IMR-90 (cell line): ENCODE measurements around the gene TMEM131. TPM values are rescaled to one million over a fixed set of nuclear protein-coding genes. Genes with fewer than 3 reads are reported as not detected.

Source experiments
- ATAC-seq: fragments of 200-7000 bp; cut with Tn5 transposase; 2 replicates; pipeline ENCODE4 v1.9.1; 2020; ENCODE audit warnings: low read depth, mild to moderate bottlenecking, moderate library complexity
- BruUV-seq: library from RNA; stranded (reverse); fragments of 400-500 nt; replicated peaks from 2 replicates; lab custom pipeline; 2021; lab: Mats Ljungman, UMichigan
- CTCF ChIA-PET: fragments of 300-600 bp; formaldehyde crosslinking; extraction: SDS; loops from one replicate; lab custom pipeline; 2021; ENCODE audit warnings: antibody characterized with exemption; lab: Yijun Ruan, JAX
- POLR2A ChIA-PET: fragments of 300-600 bp; sonication (Branson Sonifier 250); formaldehyde crosslinking; loops from one replicate; lab custom pipeline; 2022; ENCODE audit warnings: antibody characterized with exemption; ENCODE audit not compliant: unreplicated experiment; lab: Charles Lee
- DNase-seq: peaks from one replicate; pipeline ENCODE4 v3.0.0; 2013
- H2AFZ ChIP-seq: replicated peaks from 2 replicates; pipeline ENCODE3; 2013; ENCODE audit warnings: low read length, mild to moderate bottlenecking; ENCODE audit not compliant: poor library complexity
- H2AK5ac ChIP-seq: 2 replicates; pipeline ENCODE4 v1.6.1; 2013; ENCODE audit warnings: low read depth, low read length, inconsistent platforms
- H2AK9ac ChIP-seq: replicated peaks from 2 replicates; pipeline ENCODE3; 2013; ENCODE audit warnings: mild to moderate bottlenecking, low read depth, low read length, moderate library complexity; ENCODE audit not compliant: poor library complexity
- H2BK120ac ChIP-seq: 2 replicates; pipeline ENCODE4 v1.6.1; 2013; ENCODE audit warnings: low read depth, low read length, inconsistent platforms
- H2BK15ac ChIP-seq: 3 replicates; pipeline ENCODE4 v1.6.1; 2013; ENCODE audit warnings: low read depth, low read length, inconsistent platforms
- H2BK20ac ChIP-seq: 2 replicates; pipeline ENCODE4 v1.6.1; 2013; ENCODE audit warnings: low read depth, mild to moderate bottlenecking, inconsistent platforms, low read length, moderate library complexity
- H2BK5ac ChIP-seq: 2 replicates; pipeline ENCODE4 v1.6.1; 2013; ENCODE audit warnings: mild to moderate bottlenecking, low read depth, low read length, inconsistent platforms; ENCODE audit not compliant: poor library complexity, severe bottlenecking
- H3K14ac ChIP-seq: replicated peaks from 2 replicates; pipeline ENCODE4 v1.6.1; 2013; ENCODE audit warnings: low read depth, low read length, inconsistent platforms
- H3K18ac ChIP-seq: 2 replicates; pipeline ENCODE4 v1.6.1; 2013; ENCODE audit warnings: low read depth, low read length, control low read depth
- H3K23ac ChIP-seq: 2 replicates; pipeline ENCODE4 v1.6.1; 2013; ENCODE audit warnings: low read depth, low read length, inconsistent platforms
- H3K27ac ChIP-seq: 2 replicates; pipeline ENCODE4 v1.5.1; 2013; ENCODE audit warnings: mild to moderate bottlenecking, control low read depth, low read length; ENCODE audit not compliant: insufficient read depth
- H3K27me3 ChIP-seq: 2 replicates; pipeline ENCODE4 v1.6.1; 2013; ENCODE audit warnings: low read length; ENCODE audit not compliant: control insufficient read depth, insufficient read depth
- H3K36me3 ChIP-seq: 2 replicates; pipeline ENCODE4 v1.6.1; 2013; ENCODE audit warnings: low read length, mixed read lengths; ENCODE audit not compliant: control insufficient read depth, insufficient read depth
- H3K4ac ChIP-seq: 2 replicates; pipeline ENCODE4 v1.6.1; 2013; ENCODE audit warnings: low read depth, low read length, inconsistent platforms
- H3K4me1 ChIP-seq: 2 replicates; pipeline ENCODE4 v1.6.1; 2013; ENCODE audit warnings: low read length, mixed read lengths; ENCODE audit not compliant: control insufficient read depth, insufficient read depth
- H3K4me2 ChIP-seq: 2 replicates; pipeline ENCODE4 v1.6.1; 2013; ENCODE audit warnings: low read depth, mild to moderate bottlenecking, control low read depth, low read length, moderate library complexity
- H3K4me3 ChIP-seq: 2 replicates; pipeline ENCODE4 v1.5.1; 2013; ENCODE audit warnings: low read depth, mild to moderate bottlenecking, control low read depth, low read length, moderate library complexity; ENCODE audit not compliant: insufficient read depth
- H3K56ac ChIP-seq: 2 replicates; pipeline ENCODE4 v1.6.1; 2013; ENCODE audit warnings: low read length, inconsistent platforms; ENCODE audit not compliant: insufficient read depth; ENCODE audit errors: extremely low read depth
- H3K79me1 ChIP-seq, 2 experiments: 2 replicates each; pipeline ENCODE4 v1.6.1; 2013; ENCODE audit warnings: low read length in 2 of 2, inconsistent platforms in 1 of 2, low read depth in 1 of 2
- H3K9ac ChIP-seq: 2 replicates; pipeline ENCODE4 v1.6.1; 2013; ENCODE audit warnings: low read depth, low read length, control low read depth
- H3K9me1 ChIP-seq: 2 replicates; pipeline ENCODE4 v1.6.1; 2013; ENCODE audit warnings: low read length, inconsistent platforms; ENCODE audit not compliant: insufficient read depth
- H3K9me3 ChIP-seq: 2 replicates; pipeline ENCODE4 v1.6.1; 2013; ENCODE audit warnings: low read length; ENCODE audit not compliant: control insufficient read depth, insufficient read depth
- H4K20me1 ChIP-seq: 2 replicates; pipeline ENCODE4 v1.6.1; 2013; ENCODE audit warnings: low read length, inconsistent platforms; ENCODE audit not compliant: insufficient read depth
- H4K5ac ChIP-seq: 2 replicates; pipeline ENCODE4 v1.6.1; 2013; ENCODE audit warnings: mild to moderate bottlenecking, low read depth, low read length, control low read depth
- H4K8ac ChIP-seq, 2 experiments: 2 replicates each; pipeline ENCODE4 v1.6.1; 2013; ENCODE audit warnings: low read depth in 2 of 2, low read length in 2 of 2, control low read depth in 1 of 2, inconsistent platforms in 1 of 2
- H4K91ac ChIP-seq: 2 replicates; pipeline ENCODE4 v1.6.1; 2013; ENCODE audit warnings: low read depth, low read length, inconsistent platforms; ENCODE audit not compliant: insufficient read depth
- BHLHE40 ChIP-seq: fragments of 150-350 bp; IDR thresholded peaks from 2 replicates; pipeline ENCODE4 v1.6.1; 2016; ENCODE audit warnings: mild to moderate bottlenecking, low read depth, low read length
- CEBPB ChIP-seq: IDR thresholded peaks from 2 replicates; pipeline ENCODE4 v1.6.1; 2012; ENCODE audit warnings: low read depth, low read length, improper control_type of control experiment
- CHD1 ChIP-seq: IDR thresholded peaks from 2 replicates; pipeline ENCODE4 v1.6.1; 2012; ENCODE audit warnings: low read depth, low read length, improper control_type of control experiment
- ELK1 ChIP-seq: fragments of 150-350 bp; IDR thresholded peaks from 2 replicates; pipeline ENCODE4 v1.6.1; 2016; ENCODE audit warnings: low read depth, mild to moderate bottlenecking, low read length, moderate library complexity, borderline replicate concordance
- MAFK ChIP-seq: IDR thresholded peaks from 2 replicates; pipeline ENCODE4 v1.6.1; 2012; ENCODE audit warnings: low read depth, low read length, improper control_type of control experiment
- MXI1 ChIP-seq: IDR thresholded peaks from 2 replicates; pipeline ENCODE4 v1.6.1; 2012; ENCODE audit warnings: low read depth, mild to moderate bottlenecking, low read length, moderate library complexity, borderline replicate concordance
- RAD21 ChIP-seq: IDR thresholded peaks from 2 replicates; pipeline ENCODE4 v1.6.1; 2012; ENCODE audit warnings: low read length, improper control_type of control experiment
- RCOR1 ChIP-seq: IDR thresholded peaks from 2 replicates; pipeline ENCODE4 v1.6.1; 2012; ENCODE audit warnings: mild to moderate bottlenecking, low read length, improper control_type of control experiment; ENCODE audit not compliant: insufficient replicate concordance
- WGBS, 2 experiments: methylation state at CpG; one replicate each; pipeline versions ENCODE4 v1.1.5 to v1.1.7; 2013; ENCODE audit warnings: missing lambda C conversion rate in 2 of 2; ENCODE audit not compliant: insufficient read length in 1 of 2; ENCODE audit errors: extremely low coverage in 2 of 2; 5-methylcytosine and 5-hydroxymethylcytosine counted together
- dilution Hi-C: fragments of 300-500 bp; cut with HindIII; formaldehyde crosslinking; loops from one replicate; pipeline ENCODE4 v1.14.3; 2018; ENCODE audit warnings: low sequenced_read_pairs; ENCODE audit not compliant: unreplicated experiment
- in situ Hi-C: fragments of 300-500 bp; cut with MboI; formaldehyde crosslinking; loops from 3 replicates; pipeline ENCODE4 v1.14.3; 2019; ENCODE audit warnings: low sequenced_read_pairs, inconsistent platforms, mixed read lengths
- intact Hi-C: fragments of 100-400 bp; cut with micrococcal nuclease; formaldehyde crosslinking; loops from 2 replicates; pipeline ENCODE4 v1.10.0; 2022
- polyA plus RNA-seq, 3 experiments: library from polyadenylated mRNA; depleted of rRNA; stranded (reverse); fragments of >200 nt; gene quantifications; 2 replicates each; pipeline ENCODE4 v1.2.3, GENCODE V29; 2012; ENCODE audit warnings: low replicate concordance in 1 of 3
- total RNA-seq: library from RNA; depleted of rRNA; stranded (reverse); fragments of >200 nt; gene quantifications from 2 replicates; pipeline ENCODE4 v1.2.3, GENCODE V29; 2012

Gene TMEM131
- total and polyA plus RNA-seq, 2 of the 4 experiments (the other 2 are of a cell fraction): 13.3 to 14.0 TPM

GRCh38 chr2:97732436-97733340, 263.1 kb downstream of the TMEM131 start (continued):
- TF ChIP-seq CHD1: no peak

DNA sequence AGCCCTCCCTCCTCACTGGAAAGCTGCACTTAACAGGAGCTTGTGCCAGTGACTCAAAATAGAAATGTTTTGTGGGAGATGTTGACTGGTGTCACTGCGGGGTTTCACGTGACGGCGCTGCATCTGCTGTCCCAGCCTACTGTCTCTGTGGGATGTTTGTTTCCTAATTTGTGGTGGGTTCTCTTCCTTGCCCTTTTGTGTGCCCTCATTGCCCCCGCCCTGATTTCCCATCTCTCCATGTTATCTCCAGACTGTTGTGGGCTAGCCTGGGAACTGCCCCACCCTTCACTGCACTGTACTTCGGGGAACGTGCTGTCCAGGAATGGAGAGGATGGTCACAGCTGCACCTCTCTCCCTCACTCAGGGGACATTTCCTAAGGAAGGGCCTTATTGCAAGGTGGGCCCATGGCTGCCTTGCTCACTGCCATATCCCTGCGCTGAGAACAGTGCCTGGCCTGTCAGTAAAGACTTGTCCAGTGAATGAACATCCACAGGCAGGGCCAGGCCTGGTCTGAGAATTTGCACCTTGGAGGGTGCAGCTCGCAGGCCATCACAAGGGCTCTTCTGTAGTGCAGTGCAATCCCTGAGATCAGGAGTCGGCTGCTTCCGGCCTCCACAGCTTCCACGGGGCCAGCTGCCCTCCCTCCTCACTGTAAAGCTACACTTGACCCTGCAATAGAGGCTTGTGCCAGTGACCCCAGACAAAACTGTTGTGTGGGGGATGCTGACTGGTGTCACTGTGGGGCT, 264.3 kb downstream of the TMEM131 start:
- Histone ChIP-seq H2AK9ac (no peak overlapping the region), H2BK20ac (no peak overlapping the region), H2AFZ (no peak overlapping the region), H3K9ac (no peak overlapping the region), H4K5ac (no peak overlapping the region), H3K27ac (no peak overlapping the region), H4K8ac (no peak overlapping the region), H3K27me3 (peaks cover 2% of the 10 kb centered on the region; the same call in 1 of the 2 replicates), H2BK5ac (no peak overlapping the region), H3K23ac (no peak overlapping the region), H4K20me1 (no peaks in the 10 kb centered on the region), H3K79me1 (no peaks in the 10 kb centered on the region), H3K4me2 (no peak overlapping the region), H4K91ac (no peak overlapping the region), H3K4me3 (no peak overlapping the region), H3K36me3 (no peaks in the 10 kb centered on the region), H2BK120ac (no peak overlapping the region), H3K9me3 (peaks cover 4% of the 10 kb centered on the region; the same call in 1 of the 2 replicates), H3K9me1 (no peaks in the 10 kb centered on the region), H3K18ac (no peak overlapping the region), H3K56ac (no peak overlapping the region), H3K14ac (no peak overlapping the region), H3K4ac (no peak overlapping the region), H2AK5ac (no peak overlapping the region), H2BK15ac (no peak overlapping the region), H3K4me1 (no peaks in the 10 kb centered on the region)
- DNase-seq: no peak
- intact Hi-C loops: no loop called here
- POLR2A ChIA-PET: no interaction called here
- ATAC-seq: no peak
- dilution Hi-C loops: no loop called here
- TF ChIP-seq MXI1 (no peak), CHD1 (no peak), BHLHE40 (no peak), RCOR1 (no peak), RAD21 (no peak), CEBPB (no peak), MAFK (no peak), ELK1 (no peak)
- no TSS peak for BruUV-seq
- in situ Hi-C loops: no loop called here
- WGBS, 2 experiments: 68% methylated on average over 3 of the region's 12 CpGs; no CpG with 5 or more reads in 1 of the 2 experiments
- CTCF ChIA-PET: no interaction called here
